GM19351 (cell line): Measurements from ENCODE around the gene SLC9A5.

Experiments
- ATAC-seq: cut with Tn5 transposase; IDR thresholded peaks from one replicate; pipeline ENCODE4 v1.9.1; 2021; ENCODE audit warnings: mild to moderate bottlenecking, moderate library complexity; ENCODE audit not compliant: unreplicated experiment

The SLC9A5 gene

DNA sequence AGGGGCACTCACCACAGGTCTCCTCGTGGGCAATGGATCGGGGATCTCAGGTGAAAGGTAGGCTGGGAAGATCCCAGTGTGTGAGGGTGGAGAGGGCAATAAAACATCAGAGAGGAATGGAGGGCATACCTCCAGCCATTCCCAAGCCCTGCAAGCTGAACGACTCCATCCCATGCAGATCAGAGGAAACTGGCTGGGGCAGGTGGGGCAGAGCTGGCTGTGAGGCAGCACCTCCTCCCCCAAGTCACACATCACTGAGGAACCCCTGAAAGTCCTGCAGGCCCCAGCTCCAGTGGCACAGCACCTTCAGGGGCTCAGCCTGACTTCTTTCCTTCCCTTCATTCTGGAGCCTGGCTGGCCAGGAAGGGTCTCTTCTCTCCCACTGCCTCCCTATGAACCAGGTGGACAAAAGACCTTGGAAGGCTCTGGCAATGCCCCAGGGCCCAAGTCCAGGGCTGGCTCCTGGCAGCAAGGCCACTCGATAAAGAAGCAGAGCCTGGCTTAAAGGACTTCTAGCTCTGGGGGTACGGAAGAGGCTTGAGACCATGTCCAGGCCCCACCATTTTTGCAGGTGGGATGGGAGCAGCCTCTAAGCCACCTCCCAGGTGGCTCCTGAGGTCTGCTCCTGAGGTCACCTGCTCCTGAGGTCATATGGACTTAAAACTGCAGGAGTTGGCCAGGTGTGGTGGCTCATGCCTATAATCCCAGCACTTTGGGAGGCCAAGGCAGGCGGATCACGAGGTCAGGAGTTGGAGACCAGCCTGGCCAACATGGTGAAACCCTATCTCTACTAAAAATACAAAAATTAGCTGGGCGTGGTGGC is 35.4 kb upstream of the SLC9A5 start:
- no peak for ATAC-seq

DNA sequence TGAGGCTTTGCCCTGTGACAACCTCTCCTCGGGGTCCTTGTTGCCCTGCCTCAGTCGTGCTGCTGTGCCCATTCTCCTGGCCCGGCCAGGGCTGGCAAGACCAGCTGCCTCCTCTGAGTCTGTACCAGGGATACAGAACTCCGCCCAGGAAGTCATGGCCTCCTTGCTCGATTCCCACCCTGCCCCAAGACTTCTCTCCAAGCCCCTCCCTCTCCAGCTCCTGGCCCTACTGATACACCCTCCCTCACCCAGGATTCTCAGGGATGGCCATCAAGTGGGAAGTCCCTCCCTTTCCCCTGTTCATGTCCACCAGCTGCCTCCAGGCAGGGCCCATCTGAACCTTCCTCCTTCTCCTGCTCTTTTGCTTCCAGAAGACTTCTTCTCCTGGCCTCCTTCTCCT is 33.1 kb upstream of the SLC9A5 start:
- no peak for ATAC-seq

DNA sequence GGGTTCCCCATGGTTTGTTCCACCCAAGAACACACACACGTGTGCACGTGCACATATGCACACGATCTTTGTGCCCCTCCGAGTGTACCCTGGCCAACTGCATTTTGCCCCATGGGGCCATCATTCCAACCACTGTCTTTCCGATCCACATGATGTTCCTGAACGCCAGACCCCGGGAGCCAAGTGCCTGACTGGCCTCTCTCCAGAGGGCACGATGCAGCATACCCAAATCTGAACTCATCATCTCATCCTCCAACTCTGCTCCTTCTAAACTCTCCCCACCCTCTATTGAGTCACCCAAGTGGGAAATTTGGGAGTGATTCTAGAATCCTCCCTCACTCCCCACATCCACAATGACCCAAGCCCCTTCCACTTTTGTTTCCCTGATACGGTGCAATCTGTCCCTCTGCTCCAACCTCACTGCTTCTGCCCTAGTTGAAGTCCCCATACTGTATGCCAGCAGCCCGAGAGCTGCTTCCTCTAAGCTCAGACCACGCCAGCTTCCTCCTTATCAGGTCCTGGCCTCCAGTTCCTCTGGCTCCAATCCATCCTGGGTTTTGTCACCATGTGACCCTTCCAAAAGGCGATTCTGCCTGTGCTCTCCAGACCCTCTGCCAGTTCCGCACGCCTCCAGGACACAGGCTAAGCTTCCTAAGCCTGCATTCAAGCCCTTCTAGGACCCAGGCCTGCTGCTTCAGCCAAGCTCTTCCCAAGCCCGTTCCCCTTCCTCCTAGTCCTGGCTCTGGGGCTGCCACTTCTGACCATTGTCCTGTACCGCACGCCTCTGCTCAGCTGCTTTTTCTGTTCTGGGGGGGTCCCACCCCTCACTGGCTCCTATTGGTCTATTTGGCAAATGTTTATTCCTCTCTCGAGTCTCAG is 31.9 kb upstream of the SLC9A5 start:
- ATAC-seq: no peak

DNA sequence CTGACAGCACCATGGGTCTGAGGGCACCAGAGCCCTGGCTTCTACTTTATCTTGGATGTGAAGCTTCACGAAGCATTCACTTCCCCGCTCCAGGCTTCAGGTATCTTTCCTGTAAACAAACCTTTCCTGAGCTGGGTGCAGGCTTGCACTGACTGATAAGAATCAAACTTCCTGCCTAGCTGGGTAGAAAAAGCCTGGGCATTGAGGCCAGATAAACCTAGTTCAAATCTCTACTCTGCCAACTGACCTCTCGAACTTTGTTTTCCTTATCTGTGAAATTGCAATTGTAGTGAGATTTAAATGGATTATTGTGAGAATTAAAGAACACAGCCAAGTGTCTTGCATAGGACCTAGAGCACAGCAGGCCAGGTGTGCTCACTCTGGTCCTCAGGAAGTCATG is 24.8 kb upstream of the SLC9A5 start:
- no peak for ATAC-seq

DNA sequence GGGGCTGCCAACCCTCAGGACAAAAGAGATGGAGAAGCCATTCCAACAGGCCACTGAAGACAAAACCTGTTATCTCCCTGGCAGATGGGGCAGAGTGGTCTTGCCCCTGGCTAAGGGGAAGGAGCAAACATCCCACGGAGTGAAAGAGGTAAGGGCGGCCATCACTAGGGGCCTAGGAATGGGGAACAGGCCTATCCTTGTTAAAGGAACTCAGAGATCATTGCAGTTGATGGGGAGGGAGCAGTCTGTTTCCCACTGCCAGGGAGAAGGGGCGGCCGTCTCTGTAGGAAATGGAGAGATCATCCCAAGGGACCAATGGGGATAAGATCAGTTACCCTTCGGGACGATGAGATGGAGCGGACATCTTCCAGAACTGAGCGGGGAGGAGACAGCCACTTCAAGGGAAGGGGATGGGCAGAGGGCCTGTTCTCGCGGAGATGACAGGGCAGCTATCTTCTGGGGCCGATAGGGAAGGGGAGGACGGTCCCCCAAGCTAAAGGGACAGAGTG is 22.4 kb upstream of the SLC9A5 start:
- ATAC-seq: no peak

DNA sequence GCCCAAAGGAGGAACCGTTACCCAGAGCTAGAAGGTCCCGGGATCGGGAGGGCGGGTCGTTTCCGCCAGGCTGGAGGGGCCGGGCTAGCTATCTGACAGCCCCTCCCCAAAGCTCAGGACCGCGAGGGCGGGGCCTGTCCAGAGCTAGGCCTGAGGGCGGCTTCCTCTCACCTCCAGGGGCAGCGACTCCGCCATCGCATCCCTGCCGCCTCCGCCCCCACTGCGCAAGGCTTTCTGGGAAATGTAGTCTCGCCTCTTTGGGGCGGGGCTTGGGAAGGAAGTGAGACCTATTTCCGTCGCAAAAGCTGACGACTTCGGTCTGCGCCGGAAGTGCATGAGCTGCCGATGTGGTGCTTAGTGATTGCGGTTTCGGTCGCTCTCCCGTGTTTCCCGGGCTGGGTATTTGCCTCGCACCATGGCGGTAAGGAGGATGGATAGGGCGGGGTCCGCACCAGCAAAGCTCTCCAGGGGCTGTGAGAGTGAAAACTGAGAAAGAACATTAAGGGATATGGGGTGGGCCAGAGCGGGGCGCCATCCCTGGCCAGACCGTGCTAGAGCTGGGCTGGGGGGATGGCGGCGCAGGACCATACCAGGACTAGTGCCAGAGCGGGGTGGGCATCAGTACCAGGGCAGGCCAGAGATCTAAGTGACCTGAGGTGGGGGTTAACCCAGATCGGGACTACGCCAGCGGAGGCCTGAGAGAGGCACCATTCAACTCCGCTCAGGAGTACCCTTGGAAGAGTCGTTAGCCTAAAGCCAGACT is 21.8 kb upstream of the SLC9A5 start, which contains the start of gene TMEM208:
TSS of gene TMEM208 (plus strand) at position 327 of the 763 bp plus-strand sequence. CDS start at position 416, 89 bp downstream.
- ATAC-seq: peak; percentile 97

DNA sequence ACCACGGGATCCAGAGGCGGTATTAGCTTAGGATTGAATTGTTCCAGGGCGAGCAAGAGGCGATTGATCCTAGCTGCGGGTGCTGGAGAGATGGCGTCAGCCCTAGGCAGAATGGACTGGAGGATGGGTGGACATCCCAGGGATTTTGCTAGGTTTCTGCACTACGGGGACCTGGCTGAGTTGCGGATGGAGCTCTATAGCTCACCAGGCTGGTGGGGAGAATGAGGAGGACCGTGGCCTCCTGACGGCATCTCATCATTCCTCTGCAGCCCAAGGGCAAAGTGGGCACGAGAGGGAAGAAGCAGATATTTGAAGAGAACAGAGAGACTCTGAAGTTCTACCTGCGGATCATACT is 21.2 kb upstream of the SLC9A5 start:
- ATAC-seq: no peak

DNA sequence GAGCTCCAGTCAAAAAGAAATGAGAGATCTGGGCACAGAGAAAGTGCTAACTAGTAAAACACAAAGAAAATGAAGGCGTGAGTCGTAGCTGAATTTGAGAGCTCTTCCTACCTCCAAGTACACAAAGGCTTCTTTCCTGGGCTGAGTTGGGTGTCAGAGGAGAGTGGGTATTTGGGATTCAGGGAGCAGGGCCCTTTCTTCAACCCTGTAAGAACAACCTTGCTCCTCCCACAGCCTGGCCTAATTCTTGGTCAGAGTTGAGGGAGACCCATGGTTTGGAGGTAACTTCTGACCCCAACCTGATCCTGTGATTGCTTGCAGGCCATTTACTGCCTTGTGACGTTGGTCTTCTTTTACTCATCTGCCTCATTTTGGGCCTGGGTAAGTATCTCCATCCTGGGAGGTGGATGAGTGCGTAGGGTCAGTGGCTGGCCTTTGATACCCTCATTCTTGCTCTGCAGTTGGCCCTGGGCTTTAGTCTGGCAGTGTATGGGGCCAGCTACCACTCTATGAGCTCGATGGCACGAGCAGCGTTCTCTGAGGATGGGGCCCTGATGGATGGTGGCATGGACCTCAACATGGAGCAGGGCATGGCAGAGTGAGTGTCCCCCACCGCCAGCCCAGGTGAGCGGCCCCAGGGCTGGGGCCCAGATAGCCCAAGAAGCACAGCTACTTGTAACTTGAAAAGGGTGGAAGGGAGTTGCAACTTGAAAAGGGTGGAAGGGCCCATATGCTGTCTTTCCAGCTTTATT is 20.6 kb upstream of the SLC9A5 start:
- ATAC-seq: no peak

DNA sequence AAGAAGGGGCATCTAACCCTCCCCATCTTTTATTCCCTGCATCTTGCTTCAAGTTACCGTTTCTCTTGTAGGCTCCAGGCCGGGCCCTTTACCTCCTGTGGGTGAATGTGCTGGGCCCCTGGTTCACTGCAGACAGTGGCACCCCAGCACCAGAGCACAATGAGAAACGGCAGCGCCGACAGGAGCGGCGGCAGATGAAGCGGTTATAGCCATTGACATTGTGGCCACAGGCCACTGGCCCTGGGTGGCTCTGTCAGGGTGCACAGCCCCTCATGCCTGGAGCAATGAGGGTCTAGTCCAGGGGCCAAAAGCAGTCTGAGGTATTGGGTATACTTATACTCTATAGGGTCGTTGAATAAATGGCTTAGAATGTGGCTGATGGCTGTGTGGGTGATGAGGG is 19.9 kb upstream of the SLC9A5 start:
- no peak for ATAC-seq

DNA sequence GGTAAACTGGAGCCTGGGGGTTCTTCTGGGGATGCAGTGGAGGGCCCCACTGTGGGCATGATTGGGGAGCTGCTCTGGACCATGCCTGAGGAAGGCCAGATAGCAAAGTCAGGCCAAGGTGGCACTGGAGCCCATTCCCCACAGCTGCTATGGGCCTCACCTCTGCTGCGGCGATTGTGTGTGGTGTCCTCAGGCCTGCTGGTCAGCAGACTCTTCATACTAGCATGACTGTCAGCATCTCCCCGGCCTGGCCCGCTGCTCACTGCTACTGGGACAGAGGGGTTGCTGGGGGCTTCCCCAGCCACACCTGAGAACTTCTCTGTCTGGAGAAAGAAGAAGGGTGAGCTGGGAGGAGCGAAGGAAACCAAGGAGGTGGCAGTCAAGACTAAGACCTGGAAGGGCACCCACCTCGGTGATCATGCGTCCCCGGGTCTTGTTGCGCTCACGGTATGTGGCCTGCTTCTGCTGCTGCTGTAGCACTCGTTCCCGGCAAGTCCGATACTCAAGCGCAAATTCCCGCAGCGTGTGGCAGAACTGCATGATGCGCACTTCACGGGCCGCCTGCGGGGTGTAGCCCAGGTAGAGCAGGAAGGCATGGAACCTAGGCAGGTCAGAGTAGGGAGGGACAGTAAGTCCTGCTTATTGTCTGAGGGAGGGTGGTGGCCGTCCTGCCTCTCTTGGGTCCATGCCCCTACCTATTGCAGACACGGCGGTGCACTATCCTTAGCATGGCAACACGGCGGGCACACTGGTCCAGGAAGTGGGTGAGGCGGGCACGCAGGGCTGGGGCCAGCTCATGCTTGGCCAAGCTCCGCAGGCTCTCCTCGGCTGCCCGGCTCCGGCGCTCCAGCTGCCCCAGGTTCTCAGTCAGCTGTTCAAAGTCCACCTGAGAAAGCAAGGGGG is 18.6 kb upstream of the SLC9A5 start:
- no peak for ATAC-seq

DNA sequence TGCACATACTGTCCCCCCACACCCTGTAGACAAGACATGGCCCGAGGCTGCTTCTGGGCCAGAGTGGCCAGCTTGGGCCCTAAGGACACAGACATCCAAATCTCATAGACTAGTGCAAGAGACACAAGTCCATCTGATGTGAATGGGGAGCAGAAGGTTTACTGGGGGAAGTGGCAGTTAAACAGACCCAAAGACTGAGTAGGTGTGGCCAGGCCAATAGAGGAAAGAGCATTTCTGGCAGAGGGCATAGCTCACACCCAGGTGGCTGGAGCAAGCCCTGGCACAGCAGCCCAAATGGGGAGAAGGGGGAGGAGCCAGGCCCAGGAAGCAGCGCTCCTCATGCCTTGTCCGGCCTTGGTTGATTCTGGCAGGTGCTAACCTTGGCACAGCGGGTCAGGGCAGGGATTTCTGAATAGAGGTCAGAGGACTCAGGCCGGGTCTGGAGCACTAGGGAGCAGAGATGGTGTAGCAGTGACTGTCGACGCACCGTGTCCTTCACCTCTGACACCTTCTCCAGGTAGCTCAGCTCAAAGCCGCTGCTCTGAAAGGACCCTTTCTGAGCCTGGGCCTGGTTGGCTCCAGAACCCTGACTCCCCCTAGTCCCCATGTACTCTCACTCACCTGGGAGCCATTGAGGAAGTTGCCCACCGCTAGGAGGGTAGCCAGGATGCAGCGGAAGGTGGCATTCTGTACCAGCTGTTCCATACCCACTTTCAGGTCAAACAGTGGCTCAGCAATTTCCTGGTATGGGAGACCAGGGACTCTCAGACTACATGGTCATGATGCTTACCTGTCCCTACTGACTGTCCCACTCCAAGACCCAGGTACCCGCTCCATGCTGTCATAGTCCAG is 17.7 kb upstream of the SLC9A5 start:
- ATAC-seq: no peak

DNA sequence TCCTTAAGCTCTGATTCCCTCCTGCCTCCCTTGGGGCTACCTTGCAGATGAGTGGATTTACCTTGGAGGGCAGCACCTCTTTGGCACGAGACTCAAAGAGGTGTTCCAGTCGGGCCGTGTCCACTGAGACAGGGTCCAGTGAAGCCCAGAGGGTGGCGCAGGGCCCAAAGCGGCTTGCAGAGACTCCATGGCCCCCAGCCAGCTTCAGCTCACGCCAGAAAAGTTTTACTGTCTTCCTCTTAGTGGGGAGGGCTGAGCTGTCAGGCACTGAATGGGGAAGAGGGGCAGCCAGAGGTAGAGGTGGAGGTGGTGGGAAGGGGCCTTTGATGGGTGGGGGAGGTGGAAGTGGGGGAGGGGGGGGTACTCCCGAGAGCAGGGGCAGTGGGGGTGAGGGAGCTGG is 15.2 kb upstream of the SLC9A5 start:
- ATAC-seq: no peak

DNA sequence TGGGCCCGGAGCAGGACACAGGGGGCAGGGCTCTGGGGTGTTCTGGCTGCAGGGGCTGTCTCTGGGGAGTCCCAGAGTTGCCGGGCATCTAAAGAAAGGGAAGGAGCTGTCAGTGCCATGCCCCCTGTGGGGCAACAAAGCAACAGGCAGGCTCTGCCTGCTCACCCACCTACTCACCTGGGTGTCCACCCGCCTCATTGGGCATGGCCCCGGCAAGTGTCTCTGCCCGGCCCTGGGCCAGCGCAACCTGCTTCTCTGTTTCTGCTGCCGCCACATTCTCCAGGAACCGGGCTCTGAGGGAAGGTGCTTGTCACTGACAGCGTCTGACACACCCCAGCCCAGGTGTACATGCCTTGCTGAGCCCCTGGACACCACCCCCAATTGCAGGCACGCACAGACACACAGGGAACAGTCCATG is 14.6 kb upstream of the SLC9A5 start:
- no peak for ATAC-seq

DNA sequence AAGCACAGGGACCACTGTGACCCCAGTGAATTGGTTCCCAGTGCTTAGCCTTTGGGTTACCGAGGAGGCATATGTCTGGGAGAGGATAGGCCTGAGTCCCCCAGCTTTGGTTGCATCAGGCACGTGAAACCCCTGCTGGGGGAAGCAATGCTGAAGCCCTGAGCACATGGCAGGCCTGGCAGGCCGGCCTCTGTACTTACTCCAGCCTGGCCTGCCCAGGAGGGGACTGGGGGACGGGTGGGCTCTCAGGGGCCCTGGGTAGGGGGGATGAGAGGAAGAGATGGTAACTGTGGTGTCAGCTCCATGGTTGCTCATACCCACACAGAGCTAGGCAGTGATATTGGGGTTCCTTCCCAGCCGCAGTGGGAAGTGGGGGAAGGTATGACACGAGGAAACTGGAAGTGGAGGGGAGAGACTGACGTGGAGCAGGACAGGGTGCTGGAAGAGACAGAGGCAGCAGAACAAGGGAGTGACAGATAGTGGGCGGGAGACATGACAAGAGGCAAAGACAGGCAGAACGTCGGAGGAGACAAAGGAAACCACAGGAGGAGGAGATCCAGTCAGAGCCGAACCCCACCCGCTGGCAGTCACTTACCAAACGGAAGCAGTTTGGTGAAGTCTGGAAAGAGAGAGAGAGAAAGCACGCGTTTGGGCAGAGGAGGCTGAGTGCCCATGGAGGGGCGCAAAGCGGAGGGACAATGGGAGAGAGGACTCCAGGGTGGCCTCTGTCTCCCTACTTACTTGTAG is 12.8 kb upstream of the SLC9A5 start:
- ATAC-seq: no peak

DNA sequence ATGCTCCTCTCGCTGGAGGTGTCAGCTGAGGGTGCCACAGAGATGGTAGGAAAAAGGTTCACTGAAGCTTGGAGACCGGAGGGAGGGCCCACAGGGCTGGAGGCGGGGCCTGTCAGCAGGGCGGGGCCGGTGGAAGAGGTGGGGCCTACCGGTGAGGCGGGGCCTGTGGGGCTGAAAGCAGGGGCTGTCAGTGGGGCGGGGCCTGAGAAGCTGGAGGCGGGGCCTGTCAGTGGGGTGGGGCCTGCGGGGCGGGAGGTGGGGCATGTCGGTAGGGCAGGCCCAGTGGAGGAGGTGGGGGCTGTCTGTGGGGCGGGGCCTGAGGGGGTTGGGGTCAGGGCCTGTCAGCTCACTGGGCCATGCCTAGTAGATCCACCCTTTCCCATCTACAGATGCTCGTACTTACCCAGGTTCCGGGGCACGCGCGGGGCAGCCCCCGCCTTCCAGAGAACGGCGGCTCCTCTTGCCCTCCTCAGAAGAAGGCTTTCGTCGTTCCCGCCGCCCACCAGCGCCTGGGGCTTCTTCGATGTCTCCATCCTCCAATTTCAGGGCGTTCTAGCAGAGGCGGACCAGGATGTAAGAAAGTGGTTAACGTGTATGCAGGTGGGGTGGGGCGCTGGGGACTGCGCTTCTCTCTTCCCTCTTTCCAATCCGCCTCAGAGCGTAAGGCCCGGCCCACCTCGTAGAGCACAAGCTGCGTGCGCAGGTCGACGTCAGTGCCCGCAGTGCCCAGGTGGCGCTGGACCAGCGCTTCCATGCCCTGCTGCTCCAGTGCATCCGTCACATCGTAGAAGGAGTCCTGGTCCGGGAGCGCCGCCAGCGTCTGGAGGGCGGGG is 12.0 kb upstream of the SLC9A5 start:
- peak; percentile 78 for ATAC-seq

DNA sequence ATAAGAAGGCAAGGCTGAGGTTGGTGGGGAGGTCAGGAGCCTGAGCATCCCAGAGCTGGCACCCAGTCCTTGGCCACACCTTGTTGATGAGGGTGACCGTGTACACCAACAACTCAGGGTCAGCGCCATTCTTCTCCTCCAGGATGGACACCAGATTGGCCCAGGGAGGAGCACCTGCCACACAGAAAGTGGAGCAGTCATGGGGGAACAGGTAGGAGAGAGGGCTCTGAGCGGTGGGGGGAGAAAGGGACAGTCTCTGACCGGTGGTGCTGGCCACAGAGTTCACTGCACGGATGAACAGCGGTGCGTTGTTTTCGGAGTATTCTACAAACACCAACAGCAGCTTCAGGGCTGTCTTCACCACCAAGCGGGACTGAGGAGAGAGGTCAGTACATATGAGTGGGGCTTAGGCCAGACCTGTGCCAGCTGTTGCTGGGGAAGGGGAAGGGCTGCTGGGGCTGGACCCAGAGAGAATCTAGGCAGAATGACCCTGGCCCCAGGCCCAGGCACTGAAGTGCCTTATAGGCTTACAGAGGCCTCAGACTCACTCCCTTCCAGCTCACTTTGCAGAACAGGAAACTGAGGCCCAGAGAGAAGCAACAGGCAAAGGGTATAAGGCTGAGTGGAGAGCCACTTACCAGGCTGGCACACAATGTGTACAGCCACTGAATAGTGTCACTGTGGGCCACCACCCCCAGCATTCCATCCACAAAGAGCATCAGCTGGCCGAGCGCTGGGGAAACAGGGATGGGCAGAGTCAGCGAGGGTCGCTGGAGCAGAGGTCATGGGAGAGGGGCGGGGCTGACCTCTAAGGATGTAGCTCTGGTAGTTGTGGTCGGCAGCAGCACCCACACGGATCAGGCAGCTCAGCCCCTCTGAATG is 11.1 kb upstream of the SLC9A5 start:
- ATAC-seq: no peak
